Ishikawa (cell line): Measurements from ENCODE around the gene IGFBP3.

Source experiments
- CEBPB ChIP-seq: IDR thresholded peaks from 2 replicates; pipeline ENCODE4 v1.6.1; 2012
- CREB1 ChIP-seq: IDR thresholded peaks from 2 replicates; pipeline ENCODE4 v1.6.1; 2012; ENCODE audit warnings: low read depth
- EGR1 ChIP-seq: IDR thresholded peaks from 2 replicates; pipeline ENCODE4 v1.6.1; 2012
- EP300 ChIP-seq: IDR thresholded peaks from 2 replicates; pipeline ENCODE4 v1.6.1; 2012; ENCODE audit warnings: borderline replicate concordance
- FOXM1 ChIP-seq: IDR thresholded peaks from 2 replicates; pipeline ENCODE4 v1.6.1; 2012; ENCODE audit warnings: low read depth, borderline replicate concordance
- MAX ChIP-seq: IDR thresholded peaks from 2 replicates; pipeline ENCODE4 v1.6.1; 2012
- NFIC ChIP-seq: IDR thresholded peaks from 2 replicates; pipeline ENCODE4 v1.6.1; 2012
- RAD21 ChIP-seq: IDR thresholded peaks from 2 replicates; pipeline ENCODE4 v1.6.1; 2012; ENCODE audit warnings: low read depth
- REST ChIP-seq: IDR thresholded peaks from 2 replicates; pipeline ENCODE4 v1.6.1; 2012; ENCODE audit warnings: low read depth, mild to moderate bottlenecking
- TAF1 ChIP-seq: IDR thresholded peaks from 2 replicates; pipeline ENCODE4 v1.6.1; 2012; ENCODE audit warnings: low read depth, mild to moderate bottlenecking
- TCF12 ChIP-seq: IDR thresholded peaks from 2 replicates; pipeline ENCODE4 v1.6.1; 2012; ENCODE audit warnings: low read depth
- TEAD4 ChIP-seq: IDR thresholded peaks from 2 replicates; pipeline ENCODE4 v1.6.1; 2012
- USF1 ChIP-seq: IDR thresholded peaks from 2 replicates; pipeline ENCODE4 v1.6.1; 2012
- YY1 ChIP-seq: IDR thresholded peaks from 2 replicates; pipeline ENCODE4 v1.6.1; 2012; ENCODE audit warnings: low read depth
- ZBTB7A ChIP-seq: IDR thresholded peaks from 2 replicates; pipeline ENCODE4 v1.6.1; 2012; ENCODE audit warnings: low read depth

IGFBP3 gene

GRCh38 chr7:45872116-45873034 is 48.7 kb downstream of the IGFBP3 start:
- no peak for TF ChIP-seq EP300
- peak; percentile 59 for TF ChIP-seq RAD21

- TF ChIP-seq USF1 (no peak), TEAD4 (no peak), REST (no peak), TCF12 (no peak), NFIC (no peak), CEBPB (no peak), FOXM1 (no peak), EP300 (no peak), EGR1 (no peak), YY1 (no peak), ZBTB7A (no peak), MAX (no peak), TAF1 (no peak), RAD21 (no peak), CREB1 (no peak)
Measured at GRCh38 chr7:45869426-45869825, 51.6 kb downstream of the IGFBP3 start.

GRCh38 chr7:45867471-45867870 is 53.6 kb downstream of the IGFBP3 start:
- TF ChIP-seq NFIC (no peak), RAD21 (no peak), CREB1 (no peak), TCF12 (no peak), CEBPB (no peak)

- TF ChIP-seq EP300: no peak
Measured at GRCh38 chr7:45865594-45866410, 55.3 kb downstream of the IGFBP3 start.

- no peak for TF ChIP-seq YY1
- peak; percentile 48 for TF ChIP-seq RAD21
Measured at GRCh38 chr7:45863715-45864114, 57.4 kb downstream of the IGFBP3 start.
